Suprapubic skin (tissue), 4 donors: Measurements from ENCODE around the gene MGAT3. TPM values are rescaled to one million over a fixed set of nuclear protein-coding genes. Genes with fewer than 3 reads are reported as not detected.

Experiments
- total RNA-seq, 4 donors: library from RNA; depleted of rRNA; stranded (reverse); fragments of >200 nt; gene quantifications; one replicate each; pipeline ENCODE4 v1.1.0, GENCODE V29; 2016

MGAT3 gene
- total RNA-seq, 4 donors from 2014 or later: 2.2 to 3.7 (median 3.0) TPM

Other genes starting within 250 kb of the MGAT3 start
- 10 to 100 TPM; 10.5 to 20.6 (median 12.0) TPM for gene PDGFB, start 212.0 kb upstream of the MGAT3 start, total RNA-seq
- 1,000 to 10,000 TPM; 2,537 to 3,396 (median 3,080) TPM for gene RPL3, start 137.4 kb upstream of the MGAT3 start, total RNA-seq
- 10 to 100 TPM; 34.6 to 52.5 (median 44.3) TPM for gene SYNGR1, start 107.0 kb upstream of the MGAT3 start, total RNA-seq
- gene TAB1, start 57.2 kb upstream of the MGAT3 start, total RNA-seq: 10 to 100 TPM; 16.9 to 35.4 (median 23.3) TPM
- 10 to 100 TPM; 19.2 to 23.6 (median 23.4) TPM for gene MIEF1, start 45.3 kb downstream of the MGAT3 start, total RNA-seq
- 100 to 1,000 TPM; 234 to 335 (median 284) TPM for gene ATF4, start 63.5 kb downstream of the MGAT3 start, total RNA-seq
- gene RPS19BP1, start 75.7 kb downstream of the MGAT3 start, total RNA-seq: 10 to 100 TPM; 61.2 to 89.5 (median 80.6) TPM
- gene CACNA1I, start 113.7 kb downstream of the MGAT3 start, total RNA-seq: under 1 TPM in 3 of 4 donors, not detected in 1; 0.08 to 0.80 (median 0.17) TPM